SHP77 (cell line): ENCODE data around the gene NCOA3.
"Not testable (repeated sequence)": the region's sequence is repeated elsewhere in the genome, so short reads cannot be mapped to it uniquely, and the experiment has no call there.

ENCODE experiments used
- DNase-seq, 2 experiments: peaks; one replicate each; lab custom pipeline; 2025; lab: John Stamatoyannopoulos, UW

The NCOA3 gene

GRCh38 chr20:47468290-47469050 lies 33.2 kb upstream of the NCOA3 start:
- no peak for DNase-seq

- DNase-seq: no peak
Measured at GRCh38 chr20:47475419-47476044, 26.2 kb upstream of the NCOA3 start.

- DNase-seq: no peak
Measured at GRCh38 chr20:47476452-47476851, 25.2 kb upstream of the NCOA3 start.

GRCh38 chr20:47479093-47479492 lies 22.6 kb upstream of the NCOA3 start:
- DNase-seq: no peak

GRCh38 chr20:47479506-47479905 lies 22.2 kb upstream of the NCOA3 start:
- DNase-seq: no peak

GRCh38 chr20:47480239-47480638 lies 21.4 kb upstream of the NCOA3 start:
- no peak for DNase-seq

GRCh38 chr20:47480705-47481104 lies 21.0 kb upstream of the NCOA3 start:
- no peak for DNase-seq

- no peak for DNase-seq
Measured at GRCh38 chr20:47481330-47482216, 20.1 kb upstream of the NCOA3 start.

- DNase-seq: no peak
Measured at GRCh38 chr20:47482705-47483104, 19.0 kb upstream of the NCOA3 start.

- no peak for DNase-seq
Measured at GRCh38 chr20:47484303-47484702, 17.4 kb upstream of the NCOA3 start.

- no peak for DNase-seq
Measured at GRCh38 chr20:47487175-47487917, 14.3 kb upstream of the NCOA3 start.

GRCh38 chr20:47489448-47489872 lies 12.2 kb upstream of the NCOA3 start:
- no peak for DNase-seq

- no peak for DNase-seq
Measured at GRCh38 chr20:47490795-47491194, 10.9 kb upstream of the NCOA3 start.

GRCh38 chr20:47492284-47492683 lies 9.4 kb upstream of the NCOA3 start:
- DNase-seq: no peak

GRCh38 chr20:47493175-47493962 lies 8.3 kb upstream of the NCOA3 start:
- peak in 1 of 2 experiments; percentile 6 for DNase-seq

- DNase-seq: no peak
Measured at GRCh38 chr20:47493963-47494293, 7.8 kb upstream of the NCOA3 start.

- not testable (repeated sequence) for DNase-seq
Measured at GRCh38 chr20:47494606-47495005, 7.1 kb upstream of the NCOA3 start.

- DNase-seq: no peak
Measured at GRCh38 chr20:47496118-47496517, 5.6 kb upstream of the NCOA3 start.

- DNase-seq: no peak
Measured at GRCh38 chr20:47498606-47499005, 3.1 kb upstream of the NCOA3 start.

GRCh38 chr20:47499053-47499452 lies 2.6 kb upstream of the NCOA3 start:
- no peak for DNase-seq

GRCh38 chr20:47500082-47500481 lies 1.6 kb upstream of the NCOA3 start:
- not testable (repeated sequence) for DNase-seq
